ENCODE results near the gene RAET1G. TPM values are rescaled to one million over a fixed set of nuclear protein-coding genes. Genes with fewer than 3 reads are reported as not detected.

The RAET1G gene
- total RNA-seq, 4 donors from 2014 or later = 3.6 to 19.5 (median 10.8) TPM; not detected in 1

DNA sequence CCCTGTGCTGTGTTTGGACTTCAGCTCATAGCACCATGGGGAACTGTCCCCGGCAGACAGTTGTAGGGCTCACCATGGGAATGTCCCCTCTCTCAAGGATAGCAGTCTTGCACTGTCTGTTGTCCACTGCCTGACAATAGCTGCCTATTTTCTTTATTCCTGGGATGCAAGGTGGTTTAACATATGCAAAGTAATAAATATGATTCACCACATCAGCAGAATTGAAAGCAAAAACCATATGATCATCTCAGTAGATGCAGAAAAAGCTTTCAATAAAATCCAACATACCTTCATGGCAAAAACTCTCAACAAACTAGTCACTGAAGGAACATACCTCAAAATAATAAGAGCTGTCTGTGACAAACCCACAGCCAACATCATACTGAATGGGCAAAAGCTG is 45.3 kb downstream of the RAET1G start:
- TF ChIP-seq, protein P1, sequence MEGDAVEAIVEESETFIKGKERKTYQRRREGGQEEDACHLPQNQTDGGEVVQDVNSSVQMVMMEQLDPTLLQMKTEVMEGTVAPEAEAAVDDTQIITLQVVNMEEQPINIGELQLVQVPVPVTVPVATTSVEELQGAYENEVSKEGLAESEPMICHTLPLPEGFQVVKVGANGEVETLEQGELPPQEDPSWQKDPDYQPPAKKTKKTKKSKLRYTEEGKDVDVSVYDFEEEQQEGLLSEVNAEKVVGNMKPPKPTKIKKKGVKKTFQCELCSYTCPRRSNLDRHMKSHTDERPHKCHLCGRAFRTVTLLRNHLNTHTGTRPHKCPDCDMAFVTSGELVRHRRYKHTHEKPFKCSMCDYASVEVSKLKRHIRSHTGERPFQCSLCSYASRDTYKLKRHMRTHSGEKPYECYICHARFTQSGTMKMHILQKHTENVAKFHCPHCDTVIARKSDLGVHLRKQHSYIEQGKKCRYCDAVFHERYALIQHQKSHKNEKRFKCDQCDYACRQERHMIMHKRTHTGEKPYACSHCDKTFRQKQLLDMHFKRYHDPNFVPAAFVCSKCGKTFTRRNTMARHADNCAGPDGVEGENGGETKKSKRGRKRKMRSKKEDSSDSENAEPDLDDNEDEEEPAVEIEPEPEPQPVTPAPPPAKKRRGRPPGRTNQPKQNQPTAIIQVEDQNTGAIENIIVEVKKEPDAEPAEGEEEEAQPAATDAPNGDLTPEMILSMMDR (IDR thresholded peaks at IDR 0.05) = no peak
- ATAC-seq (ENCODE audit: low FRiP score) (no peak), DNase-seq (ENCODE audit: low spot score) (no peak)

DNA sequence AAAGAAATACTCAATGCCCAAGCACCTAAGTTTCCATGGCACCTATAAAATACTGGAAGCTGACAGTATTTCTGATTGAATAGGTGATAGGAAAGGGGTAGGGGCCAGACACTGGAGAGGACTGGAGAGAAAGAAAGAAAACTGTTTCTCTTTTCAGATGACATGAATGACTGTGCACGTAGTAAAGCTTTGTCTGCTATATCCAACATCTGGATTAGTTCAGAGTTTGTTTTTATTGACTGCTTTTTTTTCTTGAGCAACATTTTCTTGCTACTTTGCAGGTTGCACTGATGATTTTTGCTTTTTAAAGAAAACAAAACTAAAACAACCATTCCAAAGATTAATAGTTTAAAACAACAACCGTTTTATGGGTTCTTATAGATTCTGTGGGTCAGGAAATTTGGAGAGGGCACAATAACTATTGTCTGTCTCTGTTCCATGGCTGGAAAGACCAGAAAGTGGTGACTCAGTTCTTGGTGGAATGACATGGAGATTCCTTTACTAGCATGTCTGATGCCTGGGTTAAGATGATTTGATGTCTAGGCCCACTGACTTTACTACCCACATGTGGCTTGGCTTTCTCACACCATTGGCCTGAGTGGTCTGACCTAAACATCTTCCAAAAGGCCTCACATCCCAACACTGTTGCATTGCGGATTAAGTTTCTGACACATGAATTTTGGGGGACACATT is 46.5 kb downstream of the RAET1G start:
- ATAC-seq (ENCODE audit: low FRiP score) = no peak
- DNase-seq (ENCODE audit: low spot score) = no peak
- TF ChIP-seq, protein P1 (IDR thresholded peaks at IDR 0.05) = no peak

DNA sequence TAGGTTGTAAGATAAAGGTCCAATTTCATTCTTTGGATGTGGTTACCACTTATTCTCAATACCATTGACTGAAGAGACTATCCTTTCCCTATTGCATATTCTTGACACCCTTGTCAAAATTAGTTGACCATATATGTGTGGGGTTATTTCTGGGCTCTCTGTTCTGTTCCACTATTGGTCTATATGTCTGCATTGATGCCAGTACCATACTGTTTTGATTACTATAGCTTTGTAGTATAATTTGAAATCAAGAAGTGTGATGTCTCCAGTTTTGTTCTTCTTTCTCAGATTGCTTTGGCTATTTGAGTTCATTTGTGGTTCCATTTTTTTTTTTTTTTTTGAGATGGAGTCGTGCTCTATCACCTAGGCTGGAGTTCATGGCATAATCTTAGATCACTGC is 50.7 kb downstream of the RAET1G start:
- no peak for DNase-seq (ENCODE audit: low spot score)
- TF ChIP-seq, protein P1 (IDR thresholded peaks at IDR 0.05) = no peak
- ATAC-seq (ENCODE audit: low FRiP score) = no peak

DNA sequence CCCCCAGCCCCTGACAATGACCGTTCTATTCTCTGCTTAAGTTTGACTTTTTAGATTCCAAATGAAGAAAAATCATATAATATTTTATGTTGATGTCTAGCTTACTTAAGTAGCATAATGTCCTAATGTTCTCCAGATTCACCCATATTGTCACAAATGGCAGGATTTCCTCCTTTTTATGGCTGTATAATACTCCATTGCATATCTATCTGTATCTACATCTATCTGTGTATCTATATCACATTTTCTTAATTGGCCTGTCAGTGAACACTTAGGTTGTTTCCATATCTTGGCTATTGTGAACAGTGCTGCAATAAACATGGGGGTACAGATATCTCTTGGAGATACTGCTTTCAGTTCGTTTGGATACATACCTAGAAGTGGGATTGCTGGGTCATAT is 51.7 kb downstream of the RAET1G start:
- no peak for ATAC-seq (ENCODE audit: low FRiP score)
- DNase-seq (ENCODE audit: low spot score) = no peak
- TF ChIP-seq, protein P1 (IDR thresholded peaks at IDR 0.05) = no peak

GRCh38 chr6:149869275-149869892 is 53.5 kb downstream of the RAET1G start:
- no peak for DNase-seq (ENCODE audit: low spot score)
- TF ChIP-seq, protein P1 (IDR thresholded peaks at IDR 0.05) = no peak
- no peak for ATAC-seq (ENCODE audit: low FRiP score)

GRCh38 chr6:149867876-149868640 is 54.9 kb downstream of the RAET1G start:
- no peak for DNase-seq (ENCODE audit: low spot score)
- TF ChIP-seq, protein P1 (IDR thresholded peaks at IDR 0.05) = no peak
- no peak for ATAC-seq (ENCODE audit: low FRiP score)

Other genes with a start within 250 kb of the RAET1G start
- gene LATS1, start 205.0 kb downstream of the RAET1G start, total RNA-seq = 10 to 100 TPM; 18.8 to 39.2 (median 26.3) TPM
- 10 to 100 TPM; 10.5 to 22.7 (median 12.9) TPM for gene NUP43, start 176.6 kb downstream of the RAET1G start, total RNA-seq
- 100 to 1,000 TPM in 2 of 4 donors, 10 to 100 TPM in 2; 89.7 to 108 (median 102) TPM for gene PCMT1, start 173.4 kb downstream of the RAET1G start, total RNA-seq
- gene LRP11, start 58.8 kb downstream of the RAET1G start, total RNA-seq = 10 to 100 TPM; 30.5 to 39.4 (median 33.5) TPM
- 10 to 100 TPM in 1 of 4 donors, 1 to 10 TPM in 3; 1.4 to 17.5 (median 2.7) TPM for gene RAET1E, start 25.0 kb downstream of the RAET1G start, total RNA-seq
- 1 to 10 TPM in 3 of 4 donors, not detected in 1; 1.1 to 2.5 (median 1.2) TPM for gene ULBP2, start 18.9 kb upstream of the RAET1G start, total RNA-seq
- gene ULBP1, start 40.8 kb upstream of the RAET1G start, total RNA-seq = under 1 TPM in 2 of 4 donors, not detected in 2; 0.25 to 0.37 TPM
- not detected for gene RAET1L, start 102.4 kb upstream of the RAET1G start, total RNA-seq
- 1 to 10 TPM; 1.7 to 3.5 (median 2.2) TPM for gene ULBP3, start 146.0 kb upstream of the RAET1G start, total RNA-seq
- gene PPP1R14C, start 219.9 kb upstream of the RAET1G start, total RNA-seq = 1 to 10 TPM in 1 of 4 donors, under 1 TPM in 1, not detected in 2; 0.31 to 1.1 TPM

Data from omental fat pad (tissue), 4 donors.